Measurements from ENCODE around the gene GPRC5A.
"Not testable (repeated sequence)": the region's sequence is repeated elsewhere in the genome, so short reads cannot be mapped to it uniquely, and the experiment has no call there.

The GPRC5A gene

GRCh38 chr12:12891080-12891880 lies at the start of gene GPRC5A:
TSS of gene GPRC5A (plus strand) at chr12:12891562. CDS start at chr12:12908250, 16,688 bp downstream.
- no peak for DNase-seq

DNA sequence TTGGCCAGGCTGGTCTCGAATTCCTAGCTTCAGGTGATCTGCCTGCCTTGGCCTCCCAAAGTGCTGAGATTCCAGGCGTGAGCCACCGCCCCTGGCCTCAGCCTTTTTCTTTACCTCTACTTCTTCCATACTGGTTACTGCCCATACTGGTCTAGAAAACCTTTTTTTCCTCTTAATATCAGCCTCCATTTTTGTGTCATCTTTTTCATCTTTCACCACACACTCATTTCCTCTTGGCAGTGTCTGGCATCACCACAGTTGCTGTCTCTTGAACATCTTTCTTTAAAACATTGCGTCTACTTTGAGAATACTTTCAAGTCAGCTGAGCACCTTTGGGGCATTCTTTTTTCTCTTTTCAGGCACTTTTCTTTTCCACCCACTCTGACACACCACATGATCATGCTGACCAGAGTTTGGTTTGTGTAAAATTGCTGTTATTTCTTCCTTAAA lies 45.5 kb upstream of the GPRC5A start:
- DNase-seq, result no peak

DNA sequence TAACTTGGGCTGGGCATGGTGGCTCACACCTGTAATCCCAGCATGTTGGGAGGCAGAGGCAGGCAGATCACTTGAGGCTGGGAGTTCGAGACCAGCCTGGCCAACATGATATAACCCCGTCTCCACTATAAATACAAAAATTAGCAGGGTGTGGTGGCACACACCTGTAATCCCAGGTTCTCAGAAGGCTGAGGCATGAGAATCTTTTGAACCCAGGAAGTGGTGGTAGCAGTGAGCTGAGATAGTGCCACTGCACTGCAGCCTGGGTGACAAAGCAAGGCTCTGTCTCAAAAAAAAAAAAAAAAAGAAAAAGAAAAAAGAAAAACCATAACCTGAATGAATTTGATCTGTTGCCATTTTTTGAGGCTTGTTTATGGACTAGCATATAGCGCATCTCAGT lies 44.6 kb upstream of the GPRC5A start:
- not testable (repeated sequence) for DNase-seq

- no peak for DNase-seq
Observed at GRCh38 chr12:12853435-12853834, 37.9 kb upstream of the GPRC5A start.

GRCh38 chr12:12859690-12860089 lies 31.7 kb upstream of the GPRC5A start:
- no peak for DNase-seq

DNA sequence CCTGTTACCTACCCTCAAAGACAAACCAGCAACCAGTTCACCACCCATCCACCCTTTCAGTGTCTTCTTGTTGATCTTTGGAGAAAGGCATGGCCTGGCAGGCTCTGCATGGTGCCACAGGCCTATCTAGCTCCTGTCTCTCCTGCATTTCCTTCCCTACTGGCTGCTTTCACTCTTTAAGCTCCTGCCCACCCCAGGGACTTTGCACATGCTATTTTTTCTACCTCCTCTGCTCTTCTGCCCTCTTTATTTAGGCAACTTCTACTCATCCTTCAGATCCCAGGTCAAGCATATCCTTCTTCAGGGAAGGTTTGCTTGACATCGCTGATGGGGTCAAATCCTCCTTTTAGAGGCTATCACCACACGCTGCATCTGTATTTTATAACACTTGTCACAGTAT lies 27.1 kb upstream of the GPRC5A start:
- no peak for DNase-seq

DNA sequence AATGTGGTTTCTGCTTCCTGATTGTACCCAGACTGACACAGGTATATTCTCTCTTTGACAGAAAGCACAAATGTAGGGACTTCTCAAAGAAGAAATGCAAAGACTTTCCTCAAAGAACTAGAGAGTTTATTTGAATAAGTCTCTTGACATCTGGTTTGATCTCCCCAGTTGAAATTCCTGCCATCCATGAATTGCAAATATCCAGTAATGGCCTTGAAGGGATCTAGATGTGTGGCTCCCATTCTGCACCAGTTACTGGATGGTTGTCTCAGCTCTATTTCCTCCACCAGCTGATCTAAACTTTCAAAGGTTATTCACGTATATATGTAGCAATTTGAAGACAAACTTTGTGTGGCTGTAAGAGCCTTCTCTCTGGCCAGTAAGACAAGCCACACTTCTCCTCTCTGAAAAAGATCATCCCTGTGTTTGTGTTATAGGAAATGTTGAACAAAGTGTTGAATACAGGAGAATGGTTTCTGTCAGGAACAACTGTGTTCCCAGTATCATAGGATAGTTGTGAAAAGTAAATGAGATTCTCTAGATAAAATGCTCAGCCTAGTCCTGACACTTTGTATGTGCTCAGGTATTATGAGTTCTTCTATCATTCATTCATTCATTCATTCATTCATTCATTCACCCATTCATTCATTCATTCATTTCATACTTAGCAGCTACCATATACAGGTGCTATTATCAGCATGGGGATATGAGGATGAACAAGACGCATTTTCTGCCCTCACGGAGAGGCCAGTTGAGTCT lies 22.7 kb upstream of the GPRC5A start:
- no peak for DNase-seq

DNA sequence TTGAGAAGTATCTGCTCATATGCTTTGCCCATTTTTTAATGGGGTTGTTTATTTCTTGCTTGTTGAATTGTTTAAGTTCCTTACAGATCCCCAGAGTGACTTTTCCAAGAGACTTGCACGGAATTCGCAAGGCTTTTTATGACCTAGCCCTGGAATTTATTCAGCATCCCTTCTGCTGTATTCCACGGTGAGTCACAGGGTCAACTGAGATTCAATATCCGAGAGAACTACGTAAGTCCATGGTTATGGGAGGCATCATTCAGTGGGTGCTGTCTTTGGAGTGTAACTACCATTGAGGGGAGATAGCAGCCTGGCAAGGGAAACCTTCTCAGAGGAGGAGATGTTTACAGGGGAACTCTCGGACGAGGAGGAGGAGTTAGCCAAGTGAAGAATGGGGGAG lies 20.9 kb upstream of the GPRC5A start:
- no peak for DNase-seq

DNA sequence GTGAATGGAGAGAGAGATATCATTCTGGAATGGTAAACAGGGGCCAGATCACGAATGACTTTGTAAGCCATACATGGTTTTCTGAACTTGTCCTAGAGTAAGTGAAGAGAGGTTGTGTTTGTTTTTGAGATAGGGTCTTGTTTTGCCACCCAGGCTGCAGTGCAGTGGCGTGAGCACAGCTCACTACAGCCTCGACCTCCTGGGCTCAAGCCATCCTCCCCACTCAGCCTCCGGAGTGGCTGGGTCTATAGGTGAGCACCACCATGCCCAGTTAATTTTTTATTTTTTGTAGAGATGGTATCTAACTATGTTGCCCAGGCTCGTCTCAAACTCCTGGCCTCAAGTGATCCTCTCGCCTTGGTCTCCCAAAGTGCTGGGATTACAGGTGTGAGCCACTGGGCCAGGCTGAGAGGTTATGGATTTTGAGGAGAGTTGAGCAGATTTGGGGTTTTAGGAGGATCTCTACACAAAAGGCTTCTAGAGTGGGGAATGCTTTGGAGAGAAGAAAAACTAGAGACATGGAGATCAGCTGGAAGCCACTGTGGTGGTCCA lies 19.7 kb upstream of the GPRC5A start:
- DNase-seq, result no peak

DNA sequence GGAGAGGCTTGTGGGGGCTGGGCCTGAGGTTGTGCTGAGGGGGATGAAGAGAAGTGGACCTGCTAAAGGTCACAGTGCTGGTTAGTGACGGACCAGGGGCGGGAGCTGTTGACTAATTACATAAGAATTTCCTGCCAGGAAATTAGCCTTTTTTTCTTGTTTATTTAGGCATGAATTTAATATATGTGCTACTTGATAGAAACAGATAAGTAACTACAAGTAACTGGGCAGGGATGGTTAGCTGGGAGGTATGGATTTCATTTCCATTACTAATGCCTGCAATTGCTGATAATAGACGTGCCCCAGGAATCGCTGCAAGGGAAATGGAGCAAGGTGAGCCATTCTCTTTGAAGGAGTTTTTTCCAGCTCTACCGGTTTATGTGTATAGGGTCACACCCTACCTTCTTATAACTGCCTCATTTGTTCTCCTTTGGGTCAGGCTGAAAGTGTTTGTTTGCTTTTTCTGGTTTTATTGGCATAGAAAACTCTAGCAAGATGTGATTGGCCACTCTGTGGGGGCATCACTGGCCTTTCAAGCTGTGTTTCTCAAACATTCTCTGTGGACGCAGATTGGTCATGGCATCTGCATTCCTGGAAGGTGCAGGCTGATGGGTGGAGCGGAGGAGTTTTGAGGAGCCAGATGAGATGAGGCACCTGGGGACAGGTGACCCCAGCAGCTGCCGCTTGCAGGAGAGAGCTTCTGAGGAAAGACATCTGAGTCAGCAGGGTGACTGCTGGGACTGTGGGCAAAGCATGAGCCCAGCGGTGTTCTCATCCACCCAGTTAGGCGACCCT lies 19.0 kb upstream of the GPRC5A start:
- DNase-seq, result no peak

DNA sequence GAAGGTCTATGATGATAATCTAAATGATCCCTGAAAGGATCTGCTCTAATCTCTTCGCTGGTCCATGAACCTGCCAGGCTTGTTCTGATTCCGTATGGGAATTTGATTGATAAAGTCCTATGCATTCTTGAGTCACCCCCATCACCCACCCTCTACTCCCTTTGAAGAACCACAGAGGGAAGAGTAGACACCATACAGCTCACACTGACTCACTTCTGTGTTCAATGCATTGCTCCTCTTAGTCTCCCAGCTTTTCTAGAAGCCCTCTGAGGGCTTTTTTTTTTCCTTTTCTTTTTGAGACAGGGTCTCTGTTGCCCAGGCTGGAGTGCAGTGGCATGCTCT lies 18.5 kb upstream of the GPRC5A start:
- DNase-seq, result no peak

GRCh38 chr12:12874029-12874428 lies 17.3 kb upstream of the GPRC5A start:
- no peak for DNase-seq

DNA sequence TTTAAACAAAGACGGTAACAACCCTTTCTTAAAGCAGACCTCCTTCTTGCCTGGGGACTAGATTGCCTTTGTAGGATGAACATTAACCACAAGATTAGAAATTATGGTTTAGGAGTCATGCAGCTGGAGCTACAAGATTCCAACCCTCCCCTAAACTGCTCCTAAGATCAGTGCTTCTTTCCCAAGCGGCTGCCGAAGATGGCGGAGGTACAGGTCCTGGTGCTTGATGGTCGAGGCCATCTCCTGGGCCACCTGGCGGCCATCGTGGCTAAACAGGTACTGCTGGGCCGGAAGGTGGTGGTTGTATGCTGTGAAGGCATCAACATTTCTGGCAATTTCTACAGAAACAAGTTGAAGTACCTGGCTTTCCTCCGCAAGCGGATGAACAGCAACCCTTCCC lies 16.1 kb upstream of the GPRC5A start:
- not testable (repeated sequence) for DNase-seq

GRCh38 chr12:12877153-12877768 lies 14.1 kb upstream of the GPRC5A start:
- DNase-seq, result no peak

DNA sequence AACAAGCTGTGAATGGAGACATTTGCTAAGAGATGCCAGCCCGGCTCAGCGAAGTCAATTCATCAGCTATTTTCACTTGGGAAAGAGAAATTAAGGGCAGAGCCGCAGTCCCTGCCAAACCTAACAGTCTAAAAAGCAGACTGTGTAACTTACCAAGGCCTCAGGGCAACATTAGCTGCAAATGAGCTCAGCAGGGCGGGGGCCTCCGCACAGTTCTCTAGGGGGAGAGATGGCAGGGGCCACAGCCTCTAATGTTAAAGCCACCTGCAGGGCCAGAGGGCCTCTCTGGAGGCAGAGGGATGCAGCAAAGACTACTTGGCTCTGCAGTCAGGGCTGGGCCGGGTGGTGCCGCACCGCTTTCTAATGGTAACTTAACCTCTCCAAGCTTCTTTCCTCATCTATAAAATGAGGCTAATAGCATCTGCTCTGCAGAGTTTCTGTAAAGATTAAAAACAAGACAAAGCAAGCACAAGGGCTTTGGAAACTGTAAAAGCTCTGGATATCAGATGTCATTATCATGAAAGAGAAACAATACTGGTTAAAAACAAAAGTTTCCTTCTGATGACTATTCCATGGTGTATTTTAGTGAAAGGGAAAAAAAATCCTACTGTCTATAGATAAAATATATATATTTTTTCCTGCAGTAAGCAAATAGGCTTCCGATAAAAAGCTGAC lies 13.4 kb upstream of the GPRC5A start:
- no peak for DNase-seq

DNA sequence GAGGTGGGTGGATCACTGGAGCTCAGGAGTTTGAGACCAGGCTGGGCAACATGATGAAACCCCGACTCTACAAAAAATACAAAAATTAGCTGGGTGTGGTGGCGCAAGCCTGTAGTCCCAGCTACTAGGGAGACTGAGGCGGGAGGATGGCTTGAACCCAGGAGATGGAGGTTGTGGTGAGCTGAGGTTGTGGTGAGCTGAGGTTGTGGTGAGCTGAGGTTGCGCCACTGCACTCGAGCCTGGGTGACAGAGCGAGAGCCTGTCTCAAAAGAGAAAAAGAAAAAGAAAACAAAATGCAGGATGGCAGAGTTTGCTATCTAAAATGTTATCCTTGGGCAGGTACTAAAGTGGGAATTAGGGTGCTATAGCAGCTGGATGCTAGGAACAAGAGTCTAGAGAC lies 10.8 kb upstream of the GPRC5A start:
- DNase-seq, result no peak

GRCh38 chr12:12881151-12881909 lies 10.0 kb upstream of the GPRC5A start:
- DNase-seq, result no peak

DNA sequence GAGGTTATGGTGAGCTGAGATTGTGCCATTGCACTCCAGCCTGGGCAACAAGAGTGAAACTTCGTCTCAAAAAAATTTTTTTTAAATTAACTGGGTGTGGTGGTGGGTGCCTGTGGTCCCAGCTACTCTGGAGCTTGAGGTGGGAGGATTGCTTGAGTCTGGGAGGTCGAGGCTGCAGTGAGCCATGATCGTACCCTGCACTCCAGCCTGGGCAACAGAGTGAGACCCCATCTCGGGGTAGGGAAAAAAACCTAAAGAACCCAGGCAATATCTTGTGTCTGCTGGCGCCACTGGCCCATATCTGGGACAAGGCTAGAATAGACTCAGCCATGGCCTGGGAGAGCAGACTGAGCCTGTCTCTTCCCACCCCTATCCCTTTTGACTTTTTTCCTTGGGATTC lies 9.1 kb upstream of the GPRC5A start:
- DNase-seq, result no peak

GRCh38 chr12:12883369-12884001 lies 7.9 kb upstream of the GPRC5A start:
- DNase-seq, result no peak

DNA sequence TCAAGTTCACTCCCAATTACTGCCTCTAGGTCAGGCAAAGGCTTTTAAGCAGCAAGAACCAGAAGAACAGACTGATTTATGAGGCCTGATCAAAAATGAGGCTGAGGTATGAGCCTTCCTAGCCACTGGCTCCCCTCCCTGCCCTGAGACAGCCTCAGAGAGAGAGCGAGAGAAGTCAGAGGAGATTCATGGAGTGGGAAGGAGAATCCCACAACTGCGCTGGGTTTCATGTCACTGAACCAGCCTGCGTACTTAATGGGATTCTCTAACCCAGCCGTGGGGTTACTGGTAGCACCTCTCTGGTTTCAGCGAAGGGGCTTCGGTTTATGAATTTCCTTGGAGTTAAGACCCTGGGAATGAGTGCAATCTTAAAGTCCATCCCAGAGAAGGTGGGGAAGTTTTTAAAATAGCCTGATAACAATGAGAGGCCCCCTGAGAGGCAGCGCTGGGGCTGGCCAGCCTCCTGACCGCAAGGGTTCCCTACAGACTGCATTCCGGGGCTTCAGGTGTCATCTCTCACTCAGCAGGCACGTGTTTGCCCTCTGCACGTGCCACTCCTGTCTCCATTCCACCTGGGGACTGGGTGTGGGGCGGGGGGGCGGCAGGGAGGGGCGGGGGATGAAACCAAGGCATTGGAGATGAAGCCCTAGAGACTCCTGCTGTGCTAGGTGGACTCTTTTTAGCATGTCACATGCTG lies 6.1 kb upstream of the GPRC5A start:
- no peak for DNase-seq

Measured in NCI-H1092 (cell line).